ENCODE results near the gene DGKD.

DNA sequence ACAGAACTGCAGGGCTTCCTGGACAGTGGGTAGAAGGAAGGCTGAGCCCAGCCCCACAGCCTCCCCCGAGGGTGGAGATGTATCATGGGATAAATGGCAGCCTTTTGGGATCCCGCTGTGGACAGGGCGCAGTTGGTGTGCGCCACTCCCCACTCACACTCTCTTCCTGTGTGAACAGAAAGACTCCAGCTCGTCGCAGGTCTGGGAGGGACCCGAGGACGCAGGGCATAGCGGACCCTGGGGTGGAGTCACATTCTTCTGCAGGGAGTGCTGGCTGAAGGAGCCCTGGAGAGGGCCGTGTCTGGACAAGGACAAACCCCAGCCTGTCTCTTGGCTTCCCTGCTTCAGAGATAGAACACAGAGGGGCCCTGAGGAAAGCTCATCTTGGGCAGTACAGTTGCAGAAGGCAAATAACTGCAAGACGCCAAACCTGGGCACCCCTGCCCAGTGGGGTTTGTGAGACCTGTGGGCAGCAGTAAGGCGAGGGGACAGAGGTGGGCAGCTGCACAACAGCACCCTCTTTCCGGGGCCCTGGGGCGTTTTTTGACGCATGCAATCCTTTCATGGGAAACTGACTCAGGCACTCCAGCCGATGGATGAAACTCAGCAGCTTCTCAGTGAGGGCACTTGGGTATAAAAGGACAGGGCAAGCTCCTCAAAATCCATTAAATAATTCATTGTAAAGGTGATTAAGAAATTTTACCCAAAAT, 110.4 kb downstream of the DGKD start:
- TF ChIP-seq CTCF (IDR thresholded peaks at IDR 0.05; ENCODE audit: insufficient read depth, low read depth, low read length) (no peak), EZH2 (IDR thresholded peaks at IDR 0.05; ENCODE audit: insufficient read depth, low read length) (no peak)
